Activated CD8-positive, alpha-beta T cell treated with anti-CD3 and anti-CD28 coated beads for 36 hours (primary cell): ENCODE measurements around the gene SLC4A3. TPM values are rescaled to one million over a fixed set of nuclear protein-coding genes. Genes with fewer than 3 reads are reported as not detected.

ENCODE experiments used
- ATAC-seq: fragments of 200-7000 bp; cut with Tn5 transposase; one replicate; pipeline ENCODE4 v1.10.0; 2021; ENCODE audit warnings: mild to moderate bottlenecking, moderate library complexity
- CTCF ChIA-PET: fragments of 350-600 bp; sonication (Branson Sonifier 250); formaldehyde crosslinking; loops from one replicate; lab custom pipeline; 2021; ENCODE audit warnings: antibody characterized with exemption; lab: Charles Lee
- POLR2A ChIA-PET: fragments of 350-600 bp; sonication (Branson Sonifier 250); formaldehyde crosslinking; loops from one replicate; lab custom pipeline; 2021; ENCODE audit warnings: antibody characterized with exemption; lab: Charles Lee
- DNase-seq: peaks from one replicate; pipeline ENCODE4 v3.0.0-alpha.2; 2020
- H3K27ac Mint-ChIP-seq: one replicate; pipeline ENCODE4 v1.8.0; 2021; ENCODE audit warnings: mild to moderate bottlenecking, mixed read lengths
- H3K27me3 Mint-ChIP-seq: one replicate; pipeline ENCODE4 v1.8.0; 2021; ENCODE audit warnings: mixed read lengths
- H3K36me3 Mint-ChIP-seq: one replicate; pipeline ENCODE4 v1.8.0; 2021; ENCODE audit warnings: low read depth, mixed read lengths
- H3K4me1 Mint-ChIP-seq: one replicate; pipeline ENCODE4 v1.8.0; 2021; ENCODE audit warnings: low read depth, mixed read lengths
- H3K4me3 Mint-ChIP-seq: one replicate; pipeline ENCODE4 v1.8.0; 2021; ENCODE audit warnings: mild to moderate bottlenecking, moderate library complexity, mixed read lengths
- H3K9me3 Mint-ChIP-seq: one replicate; pipeline ENCODE4 v1.8.0; 2021; ENCODE audit warnings: mixed read lengths
- intact Hi-C: fragments of 100-400 bp; cut with micrococcal nuclease; formaldehyde crosslinking; loops from one replicate; pipeline ENCODE4 v1.10.0; 2022
- total RNA-seq, 2 experiments: library from RNA; stranded (reverse); gene quantifications; one replicate each; pipeline ENCODE4 v1.2.3, GENCODE V29; 2021
- TF ChIP-seq, protein P1 (sequence below): fragments of 200-600 bp; IDR thresholded peaks from one replicate; pipeline ENCODE4 v1.8.0; 2022; ENCODE audit warnings: antibody characterized with exemption, mild to moderate bottlenecking

The SLC4A3 gene
- total RNA-seq, 2 experiments from 2014 or later, result not detected

DNA sequence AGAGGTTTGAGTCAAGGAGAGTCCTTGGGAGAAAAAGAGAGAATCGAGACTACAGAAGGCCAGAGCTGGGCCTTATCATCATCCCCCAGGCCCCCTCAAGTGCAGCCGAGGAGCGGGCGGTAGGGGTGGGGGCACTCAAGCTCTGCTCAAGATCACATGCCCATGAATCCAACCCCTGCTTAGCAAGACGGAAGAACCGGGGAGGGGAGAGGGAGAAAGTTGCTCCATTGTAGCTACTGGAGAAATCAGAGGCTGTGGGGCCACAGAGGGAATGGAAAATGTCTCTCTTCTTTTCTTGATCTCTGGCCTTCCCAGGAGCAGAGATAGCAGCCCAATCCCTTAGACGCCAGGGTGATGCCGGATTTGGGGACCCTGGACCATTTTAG lies 14.6 kb downstream of the SLC4A3 start:
- H3K4me3 Mint-ChIP-seq, result no peak overlapping the region
- TF ChIP-seq, protein P1, sequence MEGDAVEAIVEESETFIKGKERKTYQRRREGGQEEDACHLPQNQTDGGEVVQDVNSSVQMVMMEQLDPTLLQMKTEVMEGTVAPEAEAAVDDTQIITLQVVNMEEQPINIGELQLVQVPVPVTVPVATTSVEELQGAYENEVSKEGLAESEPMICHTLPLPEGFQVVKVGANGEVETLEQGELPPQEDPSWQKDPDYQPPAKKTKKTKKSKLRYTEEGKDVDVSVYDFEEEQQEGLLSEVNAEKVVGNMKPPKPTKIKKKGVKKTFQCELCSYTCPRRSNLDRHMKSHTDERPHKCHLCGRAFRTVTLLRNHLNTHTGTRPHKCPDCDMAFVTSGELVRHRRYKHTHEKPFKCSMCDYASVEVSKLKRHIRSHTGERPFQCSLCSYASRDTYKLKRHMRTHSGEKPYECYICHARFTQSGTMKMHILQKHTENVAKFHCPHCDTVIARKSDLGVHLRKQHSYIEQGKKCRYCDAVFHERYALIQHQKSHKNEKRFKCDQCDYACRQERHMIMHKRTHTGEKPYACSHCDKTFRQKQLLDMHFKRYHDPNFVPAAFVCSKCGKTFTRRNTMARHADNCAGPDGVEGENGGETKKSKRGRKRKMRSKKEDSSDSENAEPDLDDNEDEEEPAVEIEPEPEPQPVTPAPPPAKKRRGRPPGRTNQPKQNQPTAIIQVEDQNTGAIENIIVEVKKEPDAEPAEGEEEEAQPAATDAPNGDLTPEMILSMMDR, result no peak
- peaks cover 12% of the 10 kb centered on the region for H3K4me1 Mint-ChIP-seq
- DNase-seq (no peak), ATAC-seq (no peak)
- H3K36me3 Mint-ChIP-seq, result no peaks in the 10 kb centered on the region
- H3K27me3 Mint-ChIP-seq, result peaks cover 15% of the 10 kb centered on the region
- POLR2A ChIA-PET, result interaction anchor here (1.0 to 1.2 kb wide), 2 partner anchors 11 to 101 kb away, joined by 3 read pairs; no protein-coding TSS in a partner anchor
- intact Hi-C loops, result loop anchor here (1.0 kb wide), 1 partner anchor 101 kb away; no protein-coding TSS in a partner anchor
- CTCF ChIA-PET, result interaction anchor here (0.7 to 4.1 kb wide), 21 partner anchors 10 to 115 kb away, joined by 3 to 37 read pairs (median 4); partner anchors contain the start of genes CHPF and TMEM198
- no peak overlapping the region for H3K27ac Mint-ChIP-seq
- H3K9me3 Mint-ChIP-seq, result no peaks in the 10 kb centered on the region

DNA sequence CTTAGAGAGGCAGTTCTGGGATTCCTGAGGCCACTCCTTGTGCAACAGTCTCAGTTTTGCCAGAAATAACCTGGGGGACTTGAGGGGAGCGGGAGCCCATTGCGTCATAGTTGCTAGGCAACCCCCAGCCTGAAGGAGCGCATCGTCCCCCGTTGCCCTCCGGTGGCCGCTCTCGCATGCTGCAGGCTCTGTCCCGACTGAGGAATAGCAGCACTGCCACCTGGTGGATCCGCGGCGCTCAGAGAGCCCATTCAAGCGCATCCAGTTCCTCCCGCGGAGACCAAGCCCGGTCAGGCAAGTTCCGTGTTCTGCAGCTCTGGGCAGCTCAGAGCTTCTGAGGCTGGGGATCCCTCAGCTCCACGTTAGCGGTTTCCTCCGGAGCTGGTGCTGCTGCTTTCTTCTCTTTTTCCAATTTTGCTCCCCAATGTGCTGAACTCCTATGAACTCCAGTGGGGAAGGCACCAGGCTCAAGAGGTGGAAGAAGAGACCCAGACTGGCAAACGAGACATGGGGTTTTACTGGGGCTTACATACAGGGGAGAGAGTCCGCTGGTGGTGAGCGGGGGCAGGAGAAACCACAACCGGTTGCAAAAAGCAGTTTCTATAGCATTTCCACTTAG lies 15.1 kb downstream of the SLC4A3 start:
- CTCF ChIA-PET, result interaction anchor here (0.6 to 4.1 kb wide), 32 partner anchors 8 to 1867 kb away, joined by 3 to 37 read pairs (median 4); partner anchors contain the start of genes CHPF and TMEM198

GRCh38 chr2:219643084-219643473 lies 15.6 kb downstream of the SLC4A3 start:
- no peak for DNase-seq

More for the DNA sequence above, 15.1 kb downstream of the SLC4A3 start:
- Mint-ChIP-seq H3K4me1 (peaks cover 12% of the 10 kb centered on the region), H3K36me3 (no peaks in the 10 kb centered on the region), H3K27ac (no peak overlapping the region), H3K4me3 (no peak overlapping the region), H3K27me3 (peaks cover 14% of the 10 kb centered on the region), H3K9me3 (no peaks in the 10 kb centered on the region)
- ATAC-seq, result peak; percentile 100
- TF ChIP-seq, protein P1, result peak; percentile 98
- DNase-seq, result peak; percentile 97
- intact Hi-C loops, result loop anchor here (1.0 kb wide), 1 partner anchor 101 kb away; no protein-coding TSS in a partner anchor
- POLR2A ChIA-PET, result interaction anchor here (1.0 kb wide), 1 partner anchor 101 kb away, joined by 3 read pairs; no protein-coding TSS in a partner anchor

DNA sequence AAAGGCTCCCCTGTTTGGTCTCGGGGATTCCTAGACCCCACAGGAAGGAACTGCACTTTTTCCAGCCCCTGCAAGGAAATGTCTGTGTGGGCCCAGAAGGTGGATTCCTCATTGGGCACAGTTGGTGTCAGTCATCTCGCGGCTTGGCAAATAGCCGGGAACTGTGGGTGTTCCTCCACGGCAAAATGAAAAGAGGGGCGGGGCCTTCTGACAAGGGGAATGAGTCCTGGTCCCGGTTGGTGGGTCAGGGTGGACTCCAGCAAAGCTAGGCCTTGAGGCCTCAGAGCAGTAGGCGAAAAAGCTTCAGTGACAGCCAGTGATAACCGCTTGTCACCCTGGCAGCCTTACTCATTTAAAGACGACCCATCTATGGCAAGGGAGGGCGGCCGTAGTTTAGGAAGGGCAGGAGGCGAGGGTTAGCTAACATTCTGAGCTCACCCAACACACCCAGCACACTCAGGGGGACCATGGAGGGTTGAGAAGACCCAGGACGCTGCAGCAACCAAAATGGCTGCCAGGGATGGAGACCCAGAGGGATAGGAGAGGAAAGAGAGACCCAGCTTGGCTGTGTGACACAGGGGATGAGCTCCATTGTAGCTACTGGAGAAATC lies 16.5 kb downstream of the SLC4A3 start:
- POLR2A ChIA-PET, result no interaction called here
- CTCF ChIA-PET, result interaction anchor here (0.8 to 4.1 kb wide), 10 partner anchors 10 to 102 kb away, joined by 3 to 37 read pairs (median 5); partner anchors contain the start of gene STK11IP
- no peak for DNase-seq
- Mint-ChIP-seq H3K9me3 (no peaks in the 10 kb centered on the region), H3K36me3 (no peaks in the 10 kb centered on the region), H3K27ac (no peak overlapping the region), H3K4me1 (peaks cover 12% of the 10 kb centered on the region), H3K4me3 (no peak overlapping the region), H3K27me3 (peaks cover 22% of the 10 kb centered on the region)
- ATAC-seq, result no peak
- TF ChIP-seq, protein P1, result no peak
- intact Hi-C loops, result no loop called here

More at GRCh38 chr2:219643084-219643473, 15.6 kb downstream of the SLC4A3 start:
- no peak for ATAC-seq
- no peaks in the 10 kb centered on the region for H3K9me3 Mint-ChIP-seq
- ChIA-PET POLR2A (no interaction called here), CTCF (interaction anchor here (0.6 to 4.1 kb wide), 29 partner anchors 8 to 1867 kb away, joined by 3 to 37 read pairs (median 4); partner anchors contain the start of genes CHPF and TMEM198)
- no peak overlapping the region for H3K27ac Mint-ChIP-seq
- H3K4me1 Mint-ChIP-seq, result peaks cover 12% of the 10 kb centered on the region
- TF ChIP-seq, protein P1, result no peak
- no peak overlapping the region for H3K4me3 Mint-ChIP-seq
- H3K27me3 Mint-ChIP-seq, result peaks cover 17% of the 10 kb centered on the region
- intact Hi-C loops, result no loop called here
- H3K36me3 Mint-ChIP-seq, result no peaks in the 10 kb centered on the region
